Naive thymus-derived CD8-positive, alpha-beta T cell (primary cell): Measurements from ENCODE around the gene LINC00237. TPM values are rescaled to one million over a fixed set of nuclear protein-coding genes. Genes with fewer than 3 reads are reported as not detected.

Experiments used
- ATAC-seq, 2 donors: fragments of 150-1000 bp; cut with Tn5 transposase in 1 of 2; sonication (Bioruptor Pico), chemical (Tn5 transposase) in 1 of 2; 1 replicate in 1 of 2; 2 replicates in 1 of 2; pipeline ENCODE4 v1.10.0; 2021; ENCODE audit warnings: mild to moderate bottlenecking in 2 of 2, moderate library complexity in 2 of 2
- POLR2A ChIA-PET: fragments of 350-600 bp; sonication (Branson Sonifier 250); formaldehyde crosslinking; loops from one replicate; lab custom pipeline; 2021; ENCODE audit warnings: antibody characterized with exemption; lab: Charles Lee
- DNase-seq, 10 donors: peaks; one replicate each; pipeline versions ENCODE4 v3.0.0 to v3.0.0-alpha.2; 2020 to 2022
- H3K27ac Mint-ChIP-seq, 10 donors: one replicate each; pipeline ENCODE4 v1.8.0; 2020 to 2022; ENCODE audit warnings: mild to moderate bottlenecking in 10 of 10, mixed read lengths in 10 of 10, moderate library complexity in 4 of 10, inconsistent platforms in 1 of 10
- H3K27me3 Mint-ChIP-seq, 5 donors: one replicate each; pipeline ENCODE4 v1.8.0; 2021 to 2022; ENCODE audit warnings: mixed read lengths in 5 of 5
- H3K36me3 Mint-ChIP-seq, 3 donors: one replicate each; pipeline ENCODE4 v1.8.0; 2020 to 2022; ENCODE audit warnings: mixed read lengths in 3 of 3, mild to moderate bottlenecking in 2 of 3, inconsistent platforms in 1 of 3
- H3K4me1 Mint-ChIP-seq, 4 donors: one replicate each; pipeline ENCODE4 v1.8.0; 2021 to 2022; ENCODE audit warnings: mixed read lengths in 4 of 4
- H3K4me3 Mint-ChIP-seq, 10 donors: one replicate each; pipeline ENCODE4 v1.8.0; 2020 to 2022; ENCODE audit warnings: mild to moderate bottlenecking in 10 of 10, mixed read lengths in 10 of 10, moderate library complexity in 6 of 10, inconsistent platforms in 1 of 10
- H3K9me3 Mint-ChIP-seq, 9 donors: one replicate each; pipeline ENCODE4 v1.8.0; 2020 to 2022; ENCODE audit warnings: mixed read lengths in 9 of 9, mild to moderate bottlenecking in 3 of 9, inconsistent platforms in 1 of 9, moderate library complexity in 1 of 9
- polyA plus RNA-seq, 3 donors: library from polyadenylated mRNA; unstranded; fragments of 300-500 nt; fragmentation: Illumina TruSeq; gene quantifications; one replicate each; pipeline ENCODE4 v1.2.3, GENCODE V29; 2021
- total RNA-seq, 8 experiments: library from RNA in 2 of 8; stranded (reverse) in 2 of 8; gene quantifications; one replicate each; pipeline ENCODE4 v1.2.3 and lab custom pipeline; 2021 to 2026

Gene LINC00237
- not detected for total RNA-seq
- under 1 TPM in 1 of 3 donors, not detected in 2; 0.56 TPM for polyA plus RNA-seq
- total RNA-seq (lab: John Stamatoyannopoulos, UW) = 0 to 0.07 (median 0) reads per million in 6 experiments

GRCh38 chr20:21106171-21107017 is at the start of gene LINC00237:
LINC00237 (minus strand) TSS chr20:21106358.
- DNase-seq (no peak), ATAC-seq (no peak)
- H3K27ac Mint-ChIP-seq = peak within 1 kb of the TSS in 1 of 10 donors; percentile 44
- POLR2A ChIA-PET = no interaction called here
- H3K4me1 Mint-ChIP-seq = peaks cover 10 to 33% (median 30%) of the 10 kb centered on the region in 4 donors
- peaks cover 0 to 10% (median 0%) of the 10 kb centered on the region in 3 donors for H3K36me3 Mint-ChIP-seq
- peaks cover 0 to 13% (median 0%) of the 10 kb centered on the region in 9 donors for H3K9me3 Mint-ChIP-seq
- peaks cover 47 to 75% (median 68%) of the 10 kb centered on the region in 5 donors for H3K27me3 Mint-ChIP-seq
- peak within 1 kb of the TSS in 4 of 10 donors; percentile 14 to 29 (median 22) for H3K4me3 Mint-ChIP-seq

GRCh38 chr20:21155268-21155667 is 49.1 kb upstream of the LINC00237 start:
- Mint-ChIP-seq H3K27me3 (no peaks in the 10 kb centered on the region), H3K9me3 (peaks cover 0 to 4% (median 0%) of the 10 kb centered on the region in 9 donors), H3K4me3 (no peak overlapping the region), H3K4me1 (peaks cover 0 to 3% (median under 1%) of the 10 kb centered on the region in 4 donors), H3K27ac (no peak overlapping the region), H3K36me3 (peaks cover 15 to 45% (median 40%) of the 10 kb centered on the region in 3 donors)
- POLR2A ChIA-PET = no interaction called here
- DNase-seq = no peak
- no peak for ATAC-seq

- Mint-ChIP-seq H3K4me3 (no peak overlapping the region), H3K36me3 (peaks cover 10 to 39% (median 36%) of the 10 kb centered on the region in 3 donors), H3K27ac (no peak overlapping the region), H3K4me1 (peaks cover 0 to 3% (median under 1%) of the 10 kb centered on the region in 4 donors), H3K27me3 (no peaks in the 10 kb centered on the region), H3K9me3 (peaks cover 0 to 4% (median 0%) of the 10 kb centered on the region in 9 donors)
- no peak for ATAC-seq
- no peak for DNase-seq
- POLR2A ChIA-PET = no interaction called here
Observed at GRCh38 chr20:21154692-21155091, 48.5 kb upstream of the LINC00237 start.

- Mint-ChIP-seq H3K36me3 (peaks cover 13 to 55% (median 52%) of the 10 kb centered on the region in 3 donors), H3K27ac (no peak overlapping the region), H3K4me3 (no peak overlapping the region), H3K4me1 (peaks cover 0 to 4% (median 0%) of the 10 kb centered on the region in 4 donors), H3K27me3 (no peaks in the 10 kb centered on the region), H3K9me3 (peaks cover 0 to 4% (median 0%) of the 10 kb centered on the region in 9 donors)
- DNase-seq (no peak), ATAC-seq (no peak)
- POLR2A ChIA-PET = no interaction called here
Observed at GRCh38 chr20:21151791-21152190, 45.6 kb upstream of the LINC00237 start.

- POLR2A ChIA-PET = no interaction called here
- Mint-ChIP-seq H3K4me3 (no peak overlapping the region), H3K27ac (no peak overlapping the region), H3K4me1 (peaks cover 0 to 3% (median 0%) of the 10 kb centered on the region in 4 donors), H3K27me3 (no peaks in the 10 kb centered on the region), H3K36me3 (peaks cover 7 to 59% (median 45%) of the 10 kb centered on the region in 3 donors), H3K9me3 (no peaks in the 10 kb centered on the region)
- DNase-seq (no peak), ATAC-seq (no peak)
Observed at GRCh38 chr20:21149344-21149743, 43.2 kb upstream of the LINC00237 start.

- Mint-ChIP-seq H3K27ac (peak overlapping the region in 1 of 10 donors; percentile 66), H3K9me3 (no peaks in the 10 kb centered on the region), H3K4me3 (no peak overlapping the region), H3K4me1 (peaks cover 0 to 3% (median 0%) of the 10 kb centered on the region in 4 donors), H3K27me3 (no peaks in the 10 kb centered on the region), H3K36me3 (peaks cover 10 to 61% (median 32%) of the 10 kb centered on the region in 3 donors)
- DNase-seq = no peak
- POLR2A ChIA-PET = no interaction called here
- no peak for ATAC-seq
Observed at GRCh38 chr20:21147593-21147992, 41.4 kb upstream of the LINC00237 start.

- POLR2A ChIA-PET = no interaction called here
- Mint-ChIP-seq H3K27me3 (no peaks in the 10 kb centered on the region), H3K36me3 (peaks cover 10 to 64% (median 28%) of the 10 kb centered on the region in 3 donors), H3K9me3 (no peaks in the 10 kb centered on the region), H3K4me1 (peaks cover 0 to 6% (median 0%) of the 10 kb centered on the region in 4 donors), H3K27ac (no peak overlapping the region), H3K4me3 (no peak overlapping the region)
- DNase-seq (no peak), ATAC-seq (no peak)
Observed at GRCh38 chr20:21146215-21146614, 40.1 kb upstream of the LINC00237 start.

- no peaks in the 10 kb centered on the region for H3K9me3 Mint-ChIP-seq
- no peak for ATAC-seq
- no peak overlapping the region for H3K27ac Mint-ChIP-seq
- POLR2A ChIA-PET = no interaction called here
- H3K27me3 Mint-ChIP-seq = no peaks in the 10 kb centered on the region
- peaks cover 10 to 57% (median 31%) of the 10 kb centered on the region in 3 donors for H3K36me3 Mint-ChIP-seq
- no peak for DNase-seq
- no peak overlapping the region for H3K4me3 Mint-ChIP-seq
- H3K4me1 Mint-ChIP-seq = peaks cover 0 to 6% (median 0%) of the 10 kb centered on the region in 4 donors
Observed at GRCh38 chr20:21145424-21145823, 39.3 kb upstream of the LINC00237 start.

GRCh38 chr20:21143194-21143890 is 37.2 kb upstream of the LINC00237 start:
- POLR2A ChIA-PET = no interaction called here
- peaks cover 0 to 6% (median under 1%) of the 10 kb centered on the region in 4 donors for H3K4me1 Mint-ChIP-seq
- peaks cover 10 to 58% (median 42%) of the 10 kb centered on the region in 3 donors for H3K36me3 Mint-ChIP-seq
- H3K27me3 Mint-ChIP-seq = no peaks in the 10 kb centered on the region
- no peak for DNase-seq
- H3K9me3 Mint-ChIP-seq = no peaks in the 10 kb centered on the region
- peak overlapping the region in 1 of 10 donors; percentile 27 for H3K27ac Mint-ChIP-seq
- no peak overlapping the region for H3K4me3 Mint-ChIP-seq
- no peak for ATAC-seq

- H3K36me3 Mint-ChIP-seq = peaks cover 11 to 61% (median 38%) of the 10 kb centered on the region in 3 donors
- H3K9me3 Mint-ChIP-seq = no peaks in the 10 kb centered on the region
- POLR2A ChIA-PET = no interaction called here
- H3K4me3 Mint-ChIP-seq = no peak overlapping the region
- peaks cover 0 to 5% (median 2%) of the 10 kb centered on the region in 4 donors for H3K4me1 Mint-ChIP-seq
- H3K27me3 Mint-ChIP-seq = no peaks in the 10 kb centered on the region
- ATAC-seq (no peak), DNase-seq (no peak)
- no peak overlapping the region for H3K27ac Mint-ChIP-seq
Observed at GRCh38 chr20:21141825-21142224, 35.7 kb upstream of the LINC00237 start.

- ATAC-seq = no peak
- Mint-ChIP-seq H3K27me3 (no peaks in the 10 kb centered on the region), H3K9me3 (no peaks in the 10 kb centered on the region), H3K36me3 (peaks cover 17 to 63% (median 42%) of the 10 kb centered on the region in 3 donors), H3K4me3 (no peak overlapping the region), H3K4me1 (peaks cover 0 to 8% (median 2%) of the 10 kb centered on the region in 4 donors), H3K27ac (peak overlapping the region in 1 of 10 donors; percentile 25)
- DNase-seq = no peak
- POLR2A ChIA-PET = no interaction called here
Observed at GRCh38 chr20:21139881-21140566, 33.9 kb upstream of the LINC00237 start.

- H3K4me1 Mint-ChIP-seq = peaks cover 0 to 18% (median 5%) of the 10 kb centered on the region in 4 donors
- no peaks in the 10 kb centered on the region for H3K9me3 Mint-ChIP-seq
- POLR2A ChIA-PET = no interaction called here
- ATAC-seq = no peak
- DNase-seq = no peak
- H3K27ac Mint-ChIP-seq = no peak overlapping the region
- no peaks in the 10 kb centered on the region for H3K27me3 Mint-ChIP-seq
- peaks cover 14 to 76% (median 43%) of the 10 kb centered on the region in 3 donors for H3K36me3 Mint-ChIP-seq
- no peak overlapping the region for H3K4me3 Mint-ChIP-seq
Observed at GRCh38 chr20:21137078-21137477, 30.9 kb upstream of the LINC00237 start.
